Measurements from ENCODE around the gene PPP1R9B.
A peak's percentile ranks its signal among the peaks of the same experiment; 100 is the strongest.

The PPP1R9B gene

GRCh38 chr17:50097455-50097854 lies 53.0 kb downstream of the PPP1R9B start:
- H3K4me3 ChIP-seq (ENCODE audit: low read length), result no peak overlapping the region
- peaks cover 20% of the 10 kb centered on the region for H3K4me1 ChIP-seq (ENCODE audit: control insufficient read depth, low read length)
- no peaks in the 10 kb centered on the region for H3K36me3 ChIP-seq (ENCODE audit: control insufficient read depth, low read length)
- H3F3A ChIP-seq (ENCODE audit: control insufficient read depth, insufficient read depth), result no peaks in the 10 kb centered on the region
- H4K20me1 ChIP-seq (ENCODE audit: control insufficient read depth, insufficient read depth, low read depth, low read length), result no peaks in the 10 kb centered on the region
- H3K4me2 ChIP-seq (ENCODE audit: low read length), result no peak overlapping the region
- no peak for TF ChIP-seq CTCF (IDR thresholded peaks at IDR 0.05; ENCODE audit: low read depth, low read length, poor library complexity, severe bottlenecking)
- TF ChIP-seq EZH2phosphoT487 (IDR thresholded peaks at IDR 0.05; ENCODE audit: borderline replicate concordance, low read length), result no peak
- H3K27ac ChIP-seq (ENCODE audit: low read depth, low read length), result no peak overlapping the region
- H3K27me3 ChIP-seq (ENCODE audit: control insufficient read depth, low read length), result no peaks in the 10 kb centered on the region
- no peaks in the 10 kb centered on the region for H3K9me2 ChIP-seq (replicated peaks; ENCODE audit: control insufficient read depth, low read length)
- peaks cover 5% of the 10 kb centered on the region for H3K79me2 ChIP-seq (ENCODE audit: control insufficient read depth, low read length)
- no peaks in the 10 kb centered on the region for H3K9me3 ChIP-seq (ENCODE audit: control insufficient read depth, insufficient read depth, low read length)

DNA sequence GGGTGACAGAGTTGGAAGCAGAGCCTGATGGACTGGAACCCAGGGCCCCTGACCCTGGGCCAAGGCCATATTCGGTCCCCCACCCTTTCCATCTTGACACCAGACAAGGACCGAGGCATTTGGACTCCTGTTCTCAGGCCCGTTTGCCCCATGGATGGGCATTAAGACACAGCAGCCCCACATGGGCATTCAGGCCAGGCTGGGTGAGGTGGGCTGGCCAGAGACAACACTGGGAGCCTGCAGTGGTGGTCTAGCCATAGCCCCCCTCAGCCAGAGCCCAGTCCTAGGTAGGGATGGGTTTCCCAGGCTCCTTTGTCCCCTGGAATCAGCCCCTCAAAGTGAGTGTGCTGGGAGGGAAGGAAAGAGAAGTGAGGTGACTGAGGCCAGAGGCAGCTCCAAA lies 53.7 kb downstream of the PPP1R9B start:
- Histone ChIP-seq H3K4me1 (ENCODE audit: control insufficient read depth, low read length) (peaks cover 20% of the 10 kb centered on the region), H3K27me3 (ENCODE audit: control insufficient read depth, low read length) (no peaks in the 10 kb centered on the region), H3K27ac (ENCODE audit: low read depth, low read length) (no peak overlapping the region), H3F3A (ENCODE audit: control insufficient read depth, insufficient read depth) (no peaks in the 10 kb centered on the region), H3K4me2 (ENCODE audit: low read length) (peak overlapping the region; percentile 99; the same call in 1 of the 2 replicates), H3K9me3 (ENCODE audit: control insufficient read depth, insufficient read depth, low read length) (no peaks in the 10 kb centered on the region), H3K4me3 (ENCODE audit: low read length) (no peak overlapping the region), H3K9me2 (replicated peaks; ENCODE audit: control insufficient read depth, low read length) (no peaks in the 10 kb centered on the region), H3K36me3 (ENCODE audit: control insufficient read depth, low read length) (no peaks in the 10 kb centered on the region), H3K79me2 (ENCODE audit: control insufficient read depth, low read length) (peaks cover 5% of the 10 kb centered on the region), H4K20me1 (ENCODE audit: control insufficient read depth, insufficient read depth, low read depth, low read length) (no peaks in the 10 kb centered on the region)
- no peak for TF ChIP-seq EZH2phosphoT487 (IDR thresholded peaks at IDR 0.05; ENCODE audit: borderline replicate concordance, low read length)
- TF ChIP-seq CTCF (IDR thresholded peaks at IDR 0.05; ENCODE audit: low read depth, low read length, poor library complexity, severe bottlenecking), result no peak

- Histone ChIP-seq H4K20me1 (ENCODE audit: control insufficient read depth, insufficient read depth, low read depth, low read length) (no peaks in the 10 kb centered on the region), H3K9me3 (ENCODE audit: control insufficient read depth, insufficient read depth, low read length) (no peaks in the 10 kb centered on the region), H3K27me3 (ENCODE audit: control insufficient read depth, low read length) (no peaks in the 10 kb centered on the region), H3K4me2 (ENCODE audit: low read length) (peak overlapping the region; percentile 99), H3K4me3 (ENCODE audit: low read length) (peak overlapping the region; percentile 83), H3K9me2 (replicated peaks; ENCODE audit: control insufficient read depth, low read length) (no peaks in the 10 kb centered on the region), H3F3A (ENCODE audit: control insufficient read depth, insufficient read depth) (no peaks in the 10 kb centered on the region), H3K36me3 (ENCODE audit: control insufficient read depth, low read length) (no peaks in the 10 kb centered on the region), H3K4me1 (ENCODE audit: control insufficient read depth, low read length) (peaks cover 20% of the 10 kb centered on the region), H3K79me2 (ENCODE audit: control insufficient read depth, low read length) (peaks cover 5% of the 10 kb centered on the region), H3K27ac (ENCODE audit: low read depth, low read length) (no peak overlapping the region)
- no peak for TF ChIP-seq CTCF (IDR thresholded peaks at IDR 0.05; ENCODE audit: low read depth, low read length, poor library complexity, severe bottlenecking)
These were observed 54.4 kb downstream of the PPP1R9B start for GRCh38 chr17:50096092-50096491.

GRCh38 chr17:50095626-50096037 lies 54.8 kb downstream of the PPP1R9B start:
- Histone ChIP-seq H3K4me1 (ENCODE audit: control insufficient read depth, low read length) (peaks cover 20% of the 10 kb centered on the region), H3K9me3 (ENCODE audit: control insufficient read depth, insufficient read depth, low read length) (no peaks in the 10 kb centered on the region), H3K36me3 (ENCODE audit: control insufficient read depth, low read length) (no peaks in the 10 kb centered on the region), H3K9me2 (replicated peaks; ENCODE audit: control insufficient read depth, low read length) (no peaks in the 10 kb centered on the region), H3F3A (ENCODE audit: control insufficient read depth, insufficient read depth) (no peaks in the 10 kb centered on the region), H4K20me1 (ENCODE audit: control insufficient read depth, insufficient read depth, low read depth, low read length) (no peaks in the 10 kb centered on the region), H3K79me2 (ENCODE audit: control insufficient read depth, low read length) (peaks cover 5% of the 10 kb centered on the region), H3K27me3 (ENCODE audit: control insufficient read depth, low read length) (no peaks in the 10 kb centered on the region), H3K27ac (ENCODE audit: low read depth, low read length) (peak overlapping the region; percentile 14; the same call in 1 of the 2 replicates), H3K4me3 (ENCODE audit: low read length) (peak overlapping the region; percentile 83), H3K4me2 (ENCODE audit: low read length) (peak overlapping the region; percentile 99)
- TF ChIP-seq CTCF (IDR thresholded peaks at IDR 0.05; ENCODE audit: low read depth, low read length, poor library complexity, severe bottlenecking), result no peak
- TF ChIP-seq EZH2phosphoT487 (IDR thresholded peaks at IDR 0.05; ENCODE audit: borderline replicate concordance, low read length), result no peak
